Measurements from ENCODE around the gene PRR19.

Gene PRR19

GRCh38 chr19:42303101-42303464 is 1.2 kb downstream of the PRR19 start:
- no peak for DNase-seq

GRCh38 chr19:42303876-42304275 is 1.9 kb downstream of the PRR19 start:
- no peak for DNase-seq

- DNase-seq, result no peak
These were observed 4.7 kb downstream of the PRR19 start for GRCh38 chr19:42306646-42307045.

- DNase-seq, result no peak
These were observed 7.8 kb downstream of the PRR19 start for GRCh38 chr19:42309686-42310085.

GRCh38 chr19:42311657-42312056 is 9.7 kb downstream of the PRR19 start:
- no peak for DNase-seq

GRCh38 chr19:42312370-42312769 is 10.4 kb downstream of the PRR19 start:
- no peak for DNase-seq

GRCh38 chr19:42313096-42313839 is 11.3 kb downstream of the PRR19 start, which contains the start of gene TMEM145:
Gene TMEM145, plus strand, starts transcription at chr19:42313309. Its CDS starts 68 bp downstream, at chr19:42313377.
- peak; percentile 66 to 76 (median 72) for DNase-seq

GRCh38 chr19:42313840-42314755 is 12.2 kb downstream of the PRR19 start:
- DNase-seq, result no peak

- no peak for DNase-seq
These were observed 13.1 kb downstream of the PRR19 start for GRCh38 chr19:42315024-42315423.

- DNase-seq, result no peak
These were observed 14.6 kb downstream of the PRR19 start for GRCh38 chr19:42316223-42317211.

GRCh38 chr19:42317535-42317934 is 15.6 kb downstream of the PRR19 start:
- DNase-seq, result no peak

- no peak for DNase-seq
These were observed 20.4 kb downstream of the PRR19 start for GRCh38 chr19:42322305-42322704.

GRCh38 chr19:42323473-42323851 is 21.5 kb downstream of the PRR19 start:
- no peak for DNase-seq

GRCh38 chr19:42323852-42324654 is 22.1 kb downstream of the PRR19 start:
- DNase-seq, result no peak

- peak in 1 of 3 experiments; percentile 23 for DNase-seq
These were observed 22.8 kb downstream of the PRR19 start for GRCh38 chr19:42324655-42325307.

- peak; percentile 97 to 100 (median 99) for DNase-seq
These were observed 23.5 kb downstream of the PRR19 start, which contains the start of gene MEGF8 for GRCh38 chr19:42325308-42325895. Gene MEGF8, plus strand, starts transcription at chr19:42325635. Its CDS starts 609 bp downstream, at chr19:42326244.

- peak in 1 of 3 experiments; percentile 52 for DNase-seq
These were observed 24.2 kb downstream of the PRR19 start for GRCh38 chr19:42325896-42326771.

GRCh38 chr19:42326969-42327368 is 25.0 kb downstream of the PRR19 start:
- DNase-seq, result no peak

- DNase-seq, result no peak
These were observed 25.4 kb downstream of the PRR19 start for GRCh38 chr19:42327381-42327780.

GRCh38 chr19:42328106-42328505 is 26.2 kb downstream of the PRR19 start:
- no peak for DNase-seq
